Aorta (tissue), 5 donors: Measurements from ENCODE around the gene EIF3I. TPM values are rescaled to one million over a fixed set of nuclear protein-coding genes. Genes with fewer than 3 reads are reported as not detected.
A peak's percentile ranks its signal among the peaks of the same experiment; 100 is the strongest.

Experiments used
- ATAC-seq: fragments of 200-7000 bp; cut with Tn5 transposase; one replicate; pipeline ENCODE4 v1.9.1; 2022; ENCODE audit warnings: moderate library complexity; ENCODE audit not compliant: low FRiP score
- DNase-seq, 2 donors: peaks; one replicate each; pipeline ENCODE4 v3.0.0-alpha.2; 2020
- H3K27ac ChIP-seq, 2 donors: one replicate each; pipeline ENCODE4 v1.5.1; 2013; ENCODE audit warnings: low read length in 2 of 2, mild to moderate bottlenecking in 2 of 2, moderate library complexity in 2 of 2, control low read depth in 1 of 2, inconsistent platforms in 1 of 2, low read depth in 1 of 2
- H3K27me3 ChIP-seq, 2 donors: one replicate each; pipeline ENCODE4 v1.6.1; 2013; ENCODE audit warnings: control low read depth in 1 of 2, low read length in 1 of 2, mild to moderate bottlenecking in 1 of 2, moderate library complexity in 1 of 2; ENCODE audit not compliant: insufficient read depth in 2 of 2, control insufficient read depth in 1 of 2
- H3K36me3 ChIP-seq, 2 donors: one replicate each; pipeline ENCODE4 v1.6.1; 2013; ENCODE audit warnings: control low read depth in 1 of 2, low read length in 1 of 2, mild to moderate bottlenecking in 1 of 2; ENCODE audit not compliant: insufficient read depth in 2 of 2, control insufficient read depth in 1 of 2
- H3K4me1 ChIP-seq, 2 donors: one replicate each; pipeline ENCODE4 v1.6.1; 2013; ENCODE audit warnings: low read length in 2 of 2, control low read depth in 1 of 2, mild to moderate bottlenecking in 1 of 2, moderate library complexity in 1 of 2; ENCODE audit not compliant: insufficient read depth in 2 of 2, control insufficient read depth in 1 of 2
- H3K4me3 ChIP-seq, 2 donors: one replicate each; pipeline ENCODE4 v1.5.1; 2013; ENCODE audit warnings: low read length in 2 of 2, control low read depth in 1 of 2, mild to moderate bottlenecking in 1 of 2
- H3K9me3 ChIP-seq: one replicate; pipeline ENCODE4 v1.6.1; 2013; ENCODE audit warnings: mild to moderate bottlenecking, low read length; ENCODE audit not compliant: control insufficient read depth
- WGBS, 2 donors: extraction: QIAGEN DNeasy Blood & Tissue Kit; methylation state at CpG; one replicate each; pipeline ENCODE4 v1.1.7; 2013; 5-methylcytosine and 5-hydroxymethylcytosine counted together
- intact Hi-C, 2 donors: fragments of 100-400 bp; cut with DNase I; formaldehyde crosslinking; loops; one replicate each; pipeline versions ENCODE4 v1.14.2 to v1.15.0; 2022
- polyA plus RNA-seq, 2 donors: library from polyadenylated mRNA; stranded (reverse); fragments of 200-250 nt; gene quantifications; one replicate each; pipeline ENCODE4 v1.2.3, GENCODE V29; 2013
- total RNA-seq, 2 donors: library from RNA; stranded (reverse); fragmentation: NEBNext Ultra II Directional; extraction: Animal tissue kit (Norgen Biotek cat#: 25700); gene quantifications; one replicate each; pipeline ENCODE4 v1.2.1, GENCODE V29; 2021
- donor health status: healthy with polysubstance abuse.
- donor health status: Bipolar disorder and iron deficiency.
- donor health status: DM: no; HTN: no; CAD: no.
- donor health status: DM: no; HTN: no; CAD: no.
- donor health status: DM: yes; HTN: yes; CAD: no.

Gene EIF3I
- total and polyA plus RNA-seq, 4 donors = 102 to 141 (median 118) TPM

- Histone ChIP-seq H3K4me3 (no peak overlapping the region), H3K9me3 (no peaks in the 10 kb centered on the region), H3K27me3 (no peaks in the 10 kb centered on the region), H3K27ac (no peak overlapping the region), H3K36me3 (no peaks in the 10 kb centered on the region), H3K4me1 (peaks cover 0 to 2% of the 10 kb centered on the region in 2 donors)
- DNase-seq (no peak), ATAC-seq (no peak)
- intact Hi-C loops = no loop called here
- 11 to 15% methylated on average over 7 of the region's 7 CpGs for WGBS, 2 donors
These were observed 44.8 kb downstream of the EIF3I start for GRCh38 chr1:32266921-32267591.

- ATAC-seq = no peak
- Histone ChIP-seq H3K4me3 (no peak overlapping the region), H3K4me1 (peaks cover 0 to 2% of the 10 kb centered on the region in 2 donors), H3K27ac (no peak overlapping the region), H3K9me3 (no peaks in the 10 kb centered on the region), H3K27me3 (no peaks in the 10 kb centered on the region), H3K36me3 (no peaks in the 10 kb centered on the region)
- no peak for DNase-seq
- intact Hi-C loops = no loop called here
These were observed 47.5 kb downstream of the EIF3I start for GRCh38 chr1:32269744-32270143.

GRCh38 chr1:32272557-32273390, 50.6 kb downstream of the EIF3I start:
- intact Hi-C loops = no loop called here
- no peaks in the 10 kb centered on the region for H3K9me3 ChIP-seq
- no peak overlapping the region for H3K4me3 ChIP-seq
- 76 to 79% methylated on average over 7 of the region's 7 CpGs for WGBS, 2 donors
- H3K27ac ChIP-seq = no peak overlapping the region
- DNase-seq (no peak), ATAC-seq (no peak)
- H3K36me3 ChIP-seq = no peaks in the 10 kb centered on the region
- H3K4me1 ChIP-seq = no peaks in the 10 kb centered on the region
- H3K27me3 ChIP-seq = no peaks in the 10 kb centered on the region

GRCh38 chr1:32273391-32274208, 51.4 kb downstream of the EIF3I start:
- Histone ChIP-seq H3K36me3 (no peaks in the 10 kb centered on the region), H3K27ac (no peak overlapping the region), H3K27me3 (no peaks in the 10 kb centered on the region), H3K9me3 (no peaks in the 10 kb centered on the region), H3K4me1 (no peaks in the 10 kb centered on the region), H3K4me3 (no peak overlapping the region)
- no peak for DNase-seq
- no peak for ATAC-seq
- intact Hi-C loops = no loop called here
- 54 to 59% methylated on average over 10 of the region's 10 CpGs for WGBS, 2 donors

GRCh38 chr1:32274646-32275340, 52.6 kb downstream of the EIF3I start:
- WGBS, 2 donors = 83 to 88% methylated on average over 31 of the region's 31 CpGs
- no peaks in the 10 kb centered on the region for H3K9me3 ChIP-seq
- H3K36me3 ChIP-seq = no peaks in the 10 kb centered on the region
- no peak overlapping the region for H3K4me3 ChIP-seq
- no peaks in the 10 kb centered on the region for H3K4me1 ChIP-seq
- no peak overlapping the region for H3K27ac ChIP-seq
- no peaks in the 10 kb centered on the region for H3K27me3 ChIP-seq
- intact Hi-C loops = no loop called here
- DNase-seq (no peak), ATAC-seq (no peak)

- no peaks in the 10 kb centered on the region for H3K36me3 ChIP-seq
- ATAC-seq (no peak), DNase-seq (peak in 1 of 2 donors; percentile 76)
- no peak overlapping the region for H3K4me3 ChIP-seq
- H3K27ac ChIP-seq = no peak overlapping the region
- intact Hi-C loops = no loop called here
- no peaks in the 10 kb centered on the region for H3K9me3 ChIP-seq
- 20 to 26% methylated on average over 41 of the region's 41 CpGs for WGBS, 2 donors
- H3K27me3 ChIP-seq = no peaks in the 10 kb centered on the region
- H3K4me1 ChIP-seq = no peaks in the 10 kb centered on the region
These were observed 53.2 kb downstream of the EIF3I start for GRCh38 chr1:32275424-32275823.

- Histone ChIP-seq H3K4me1 (no peaks in the 10 kb centered on the region), H3K36me3 (no peaks in the 10 kb centered on the region), H3K27me3 (no peaks in the 10 kb centered on the region), H3K27ac (no peak overlapping the region), H3K9me3 (no peaks in the 10 kb centered on the region), H3K4me3 (no peak overlapping the region)
- no peak for DNase-seq
- intact Hi-C loops = no loop called here
- WGBS, 2 donors = 81 to 84% methylated on average over 30 of the region's 30 CpGs
- no peak for ATAC-seq
These were observed 54.0 kb downstream of the EIF3I start for GRCh38 chr1:32276032-32276782.
